ENCODE data around the gene B4GAT1.
A peak's percentile ranks its signal among the peaks of the same experiment; 100 is the strongest.

Gene B4GAT1

GRCh38 chr11:66365711-66366619, 18.5 kb upstream of the B4GAT1 start:
- no peak overlapping the region for H3K4me3 ChIP-seq (replicated peaks in 1 of 2; ENCODE audit: low read depth in 2 of 2, low read length in 2 of 2)
- DNase-seq (ENCODE audit: low read depth in 2 of 2), result no peak
- TF ChIP-seq, protein P1, sequence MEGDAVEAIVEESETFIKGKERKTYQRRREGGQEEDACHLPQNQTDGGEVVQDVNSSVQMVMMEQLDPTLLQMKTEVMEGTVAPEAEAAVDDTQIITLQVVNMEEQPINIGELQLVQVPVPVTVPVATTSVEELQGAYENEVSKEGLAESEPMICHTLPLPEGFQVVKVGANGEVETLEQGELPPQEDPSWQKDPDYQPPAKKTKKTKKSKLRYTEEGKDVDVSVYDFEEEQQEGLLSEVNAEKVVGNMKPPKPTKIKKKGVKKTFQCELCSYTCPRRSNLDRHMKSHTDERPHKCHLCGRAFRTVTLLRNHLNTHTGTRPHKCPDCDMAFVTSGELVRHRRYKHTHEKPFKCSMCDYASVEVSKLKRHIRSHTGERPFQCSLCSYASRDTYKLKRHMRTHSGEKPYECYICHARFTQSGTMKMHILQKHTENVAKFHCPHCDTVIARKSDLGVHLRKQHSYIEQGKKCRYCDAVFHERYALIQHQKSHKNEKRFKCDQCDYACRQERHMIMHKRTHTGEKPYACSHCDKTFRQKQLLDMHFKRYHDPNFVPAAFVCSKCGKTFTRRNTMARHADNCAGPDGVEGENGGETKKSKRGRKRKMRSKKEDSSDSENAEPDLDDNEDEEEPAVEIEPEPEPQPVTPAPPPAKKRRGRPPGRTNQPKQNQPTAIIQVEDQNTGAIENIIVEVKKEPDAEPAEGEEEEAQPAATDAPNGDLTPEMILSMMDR (IDR thresholded peaks at IDR 0.05; ENCODE audit: low read depth, low read length), result no peak

DNA sequence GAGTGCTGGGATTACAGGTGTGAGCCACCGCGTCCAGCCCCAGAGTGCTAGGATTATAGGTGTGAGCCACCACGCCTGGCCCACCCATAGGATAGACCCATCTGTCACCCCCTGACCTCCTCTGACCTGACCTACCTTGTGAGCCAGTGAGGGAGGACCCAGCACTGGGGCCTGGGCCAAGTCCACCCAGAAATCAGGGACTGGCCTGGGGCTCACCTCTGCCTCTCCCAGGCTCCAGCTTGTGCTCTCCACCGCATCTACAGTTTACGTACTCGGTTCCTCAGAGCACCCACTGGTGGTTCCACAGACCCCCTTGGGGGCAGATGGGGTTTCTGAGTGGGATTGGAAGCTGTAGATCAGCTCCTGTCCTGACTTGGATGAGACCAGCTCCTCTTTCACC, 17.7 kb upstream of the B4GAT1 start:
- TF ChIP-seq, protein P1 (IDR thresholded peaks at IDR 0.05; ENCODE audit: low read depth, low read length), result no peak
- DNase-seq (ENCODE audit: low read depth in 2 of 2), result no peak
- no peak overlapping the region for H3K4me3 ChIP-seq (replicated peaks in 1 of 2; ENCODE audit: low read depth in 2 of 2, low read length in 2 of 2)

- DNase-seq (ENCODE audit: low read depth in 2 of 2), result peak; percentile 20 to 37
- TF ChIP-seq, protein P1 (IDR thresholded peaks at IDR 0.05; ENCODE audit: low read depth, low read length), result peak; percentile 77
- no peak overlapping the region for H3K4me3 ChIP-seq (replicated peaks in 1 of 2; ENCODE audit: low read depth in 2 of 2, low read length in 2 of 2)
Observed at GRCh38 chr11:66363805-66364535, 16.5 kb upstream of the B4GAT1 start.

DNA sequence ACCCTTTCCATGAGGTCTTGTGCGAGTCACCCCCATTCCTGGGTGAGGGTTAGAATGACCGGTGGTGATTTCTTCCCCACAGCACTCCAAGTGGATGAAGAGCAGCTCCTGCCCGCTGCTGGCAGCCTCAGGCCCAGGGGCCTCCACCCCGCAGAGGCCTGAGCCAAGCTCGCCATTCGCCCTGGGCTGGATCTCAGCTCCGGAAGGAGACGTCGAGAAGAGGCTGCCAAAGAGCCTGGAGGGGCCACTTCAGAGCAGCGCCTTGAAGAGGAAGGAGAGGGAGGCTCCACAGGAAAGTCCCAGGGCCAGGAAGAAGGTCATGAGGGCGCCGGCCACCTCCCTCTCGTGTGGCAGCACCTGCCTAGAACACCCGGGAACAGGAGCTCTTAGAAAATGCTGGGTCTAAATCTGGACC, 15.8 kb upstream of the B4GAT1 start:
- no peak for DNase-seq (ENCODE audit: low read depth in 2 of 2)
- TF ChIP-seq, protein P1 (IDR thresholded peaks at IDR 0.05; ENCODE audit: low read depth, low read length), result no peak
- H3K4me3 ChIP-seq (replicated peaks in 1 of 2; ENCODE audit: low read depth in 2 of 2, low read length in 2 of 2), result no peak overlapping the region

DNA sequence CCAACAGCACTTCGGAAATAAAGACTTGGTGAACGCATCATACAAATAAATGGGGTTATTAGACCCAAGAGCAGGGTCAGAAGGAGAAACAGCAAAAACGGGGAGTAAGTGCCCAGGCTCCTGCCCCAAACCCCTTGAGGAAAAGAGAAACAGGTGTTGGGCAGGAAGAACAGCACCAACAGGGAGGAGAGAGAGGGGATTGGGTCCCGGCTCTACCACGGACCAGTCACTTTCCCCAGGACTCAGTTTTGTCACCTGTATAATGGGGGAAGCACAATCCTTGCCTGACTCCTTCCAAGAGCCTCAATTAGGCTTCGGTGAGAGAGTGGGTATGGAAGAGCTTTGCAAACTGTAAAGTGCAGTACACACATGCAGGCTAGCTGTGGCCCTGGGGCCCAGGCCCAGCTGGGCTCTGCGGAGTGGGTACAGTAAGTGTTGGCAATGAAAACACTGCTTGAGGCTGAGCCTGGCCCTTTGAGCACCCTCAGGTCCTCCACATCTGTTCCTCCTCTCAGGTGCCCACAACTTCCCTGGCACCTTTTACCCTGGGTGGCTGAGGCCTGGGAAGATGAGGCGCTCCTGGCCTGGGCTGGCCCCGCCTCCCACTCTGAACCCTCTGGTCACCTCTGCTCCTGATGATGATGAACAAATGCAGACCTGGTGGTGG, 15.2 kb upstream of the B4GAT1 start:
- TF ChIP-seq, protein P1 (IDR thresholded peaks at IDR 0.05; ENCODE audit: low read depth, low read length), result no peak

GRCh38 chr11:66361502-66361941, 14.1 kb upstream of the B4GAT1 start:
- no peak for DNase-seq (ENCODE audit: low read depth in 2 of 2)
- TF ChIP-seq, protein P1 (IDR thresholded peaks at IDR 0.05; ENCODE audit: low read depth, low read length), result no peak
- no peak overlapping the region for H3K4me3 ChIP-seq (replicated peaks in 1 of 2; ENCODE audit: low read depth in 2 of 2, low read length in 2 of 2)

More for the DNA sequence above, 15.2 kb upstream of the B4GAT1 start:
- DNase-seq (ENCODE audit: low read depth in 2 of 2), result no peak
- no peak overlapping the region for H3K4me3 ChIP-seq (replicated peaks in 1 of 2; ENCODE audit: low read depth in 2 of 2, low read length in 2 of 2)

All from cardiac fibroblast (primary cell).